ENCODE results near the gene KREMEN2. TPM values are rescaled to one million over a fixed set of nuclear protein-coding genes. Genes with fewer than 3 reads are reported as not detected.

Gene KREMEN2
- total and polyA plus RNA-seq, 7 experiments from 2014 or later: not detected

GRCh38 chr16:2970563-2970962, 6.5 kb downstream of the KREMEN2 start:
- ChIA-PET POLR2A (interaction anchor here (1.1 kb wide), 1 partner anchor 25 kb away, joined by 3 read pairs; no protein-coding TSS in a partner anchor), CTCF (no interaction called here)
- intact Hi-C loops (cut with micrococcal nuclease): loop anchor here in 1 of 2 donors (1.0 to 2.0 kb wide), 2 partner anchors 10 to 50 kb away; partner anchors contain the start of genes PKMYT1 and TNFRSF12A
- peaks cover 8 to 15% (median 10%) of the 10 kb centered on the region in 5 donors for H3K27me3 Mint-ChIP-seq
- H3K4me3 Mint-ChIP-seq: peak overlapping the region; percentile 32 to 78 (median 52)
- peak overlapping the region in 2 of 9 donors; percentile 42 to 62 for H3K27ac Mint-ChIP-seq
- H3K9me3 ChIP-seq (ENCODE audit: control insufficient read depth in 2 of 3, low read length in 3 of 3): no peaks in the 10 kb centered on the region
- H3K9me3 Mint-ChIP-seq: peaks cover 0 to 3% (median 0%) of the 10 kb centered on the region in 11 donors
- no peak for ATAC-seq
- H3K4me3 ChIP-seq (ENCODE audit: low read length): no peak overlapping the region
- no peak overlapping the region for H3K27ac ChIP-seq (ENCODE audit: low read depth, low read length)
- H3K4me1 Mint-ChIP-seq: peaks cover 7 to 24% (median 14%) of the 10 kb centered on the region in 7 donors
- peaks cover 0 to 1% (median 0%) of the 10 kb centered on the region in 5 donors for H3K36me3 Mint-ChIP-seq
- no peak for DNase-seq
- peaks cover 10 to 15% of the 10 kb centered on the region in 2 donors for H3K4me1 ChIP-seq (ENCODE audit: control insufficient read depth in 2 of 2, insufficient read depth in 2 of 2, low read length in 2 of 2)
- H3K36me3 ChIP-seq (ENCODE audit: control insufficient read depth in 2 of 3, insufficient read depth in 3 of 3, low read length in 3 of 3): no peaks in the 10 kb centered on the region
- H3K27me3 ChIP-seq (ENCODE audit: control insufficient read depth in 2 of 2, insufficient read depth in 2 of 2, low read length in 2 of 2): peaks cover 0 to 21% of the 10 kb centered on the region in 2 donors

- Mint-ChIP-seq H3K27ac (no peak overlapping the region), H3K9me3 (peaks cover 0 to 3% (median 0%) of the 10 kb centered on the region in 11 donors), H3K4me1 (peaks cover 5 to 22% (median 11%) of the 10 kb centered on the region in 7 donors), H3K27me3 (peaks cover 8 to 15% (median 10%) of the 10 kb centered on the region in 5 donors), H3K4me3 (peak overlapping the region in 9 of 10 donors; percentile 32 to 78 (median 55)), H3K36me3 (peaks cover 0 to 1% (median 0%) of the 10 kb centered on the region in 5 donors)
- intact Hi-C loops (cut with micrococcal nuclease): loop anchor here in 1 of 2 donors (2.0 kb wide), 1 partner anchor 49 kb away; the partner anchor contains the start of gene TNFRSF12A
- Histone ChIP-seq H3K27ac (ENCODE audit: low read depth, low read length) (no peak overlapping the region), H3K36me3 (ENCODE audit: control insufficient read depth in 2 of 3, insufficient read depth in 3 of 3, low read length in 3 of 3) (no peaks in the 10 kb centered on the region), H3K27me3 (ENCODE audit: control insufficient read depth in 2 of 2, insufficient read depth in 2 of 2, low read length in 2 of 2) (peaks cover 0 to 15% of the 10 kb centered on the region in 2 donors), H3K4me3 (ENCODE audit: low read length) (no peak overlapping the region), H3K9me3 (ENCODE audit: control insufficient read depth in 2 of 3, low read length in 3 of 3) (no peaks in the 10 kb centered on the region), H3K4me1 (ENCODE audit: control insufficient read depth in 2 of 2, insufficient read depth in 2 of 2, low read length in 2 of 2) (peaks cover 6 to 7% of the 10 kb centered on the region in 2 donors)
- DNase-seq (no peak), ATAC-seq (no peak)
- ChIA-PET POLR2A (no interaction called here), CTCF (no interaction called here)
Measured at GRCh38 chr16:2971134-2971984, 7.3 kb downstream of the KREMEN2 start.

DNA sequence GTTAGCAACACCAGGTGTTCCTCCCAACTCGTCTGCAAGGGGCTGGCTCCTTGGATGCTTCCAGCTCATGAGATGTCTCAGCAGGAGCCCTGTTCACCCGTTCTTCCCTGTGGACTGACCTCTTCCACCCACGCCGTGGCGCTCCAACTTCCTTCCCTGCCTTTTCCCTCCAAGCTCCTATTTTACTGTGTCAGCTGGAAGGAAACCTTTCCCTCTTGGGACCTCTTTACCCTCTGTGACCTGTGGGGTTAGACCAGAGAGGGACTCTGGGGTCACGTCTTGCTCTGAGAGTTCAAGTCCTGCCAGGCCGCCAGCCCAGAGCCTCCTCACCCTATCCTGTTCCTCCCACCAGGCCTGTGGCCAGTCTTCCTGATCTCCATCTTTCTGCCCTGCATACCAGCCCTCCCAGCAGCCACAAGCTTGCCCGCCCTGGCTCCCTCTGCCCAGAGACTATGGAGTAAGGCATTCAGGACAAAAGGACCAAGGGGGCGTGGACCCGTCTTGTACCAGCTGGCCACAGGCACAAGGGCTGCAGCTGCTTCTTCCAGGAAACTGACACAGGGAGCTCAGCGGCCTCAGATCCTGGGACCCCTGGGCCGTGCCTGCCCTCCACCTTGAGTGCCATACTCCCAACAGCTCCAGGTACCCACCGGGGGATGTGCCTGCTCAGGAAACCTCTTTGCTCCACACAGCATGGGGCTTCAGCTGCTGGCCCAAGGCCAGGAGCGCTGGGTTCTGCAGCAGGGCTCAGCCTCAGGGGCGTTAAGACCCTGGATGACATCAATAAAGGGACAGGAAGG, 8.1 kb downstream of the KREMEN2 start:
- H3K36me3 Mint-ChIP-seq: peaks cover 0 to 4% (median 0%) of the 10 kb centered on the region in 5 donors
- peaks cover 8 to 15% (median 9%) of the 10 kb centered on the region in 5 donors for H3K27me3 Mint-ChIP-seq
- ChIA-PET CTCF (interaction anchor here (0.9 to 1.2 kb wide), 2 partner anchors 11 to 12 kb away, joined by 3 to 4 read pairs; no protein-coding TSS in a partner anchor), POLR2A (interaction anchor here (1.0 kb wide), 1 partner anchor 9 kb away, joined by 3 read pairs; no protein-coding TSS in a partner anchor)
- ATAC-seq (no peak), DNase-seq (no peak)
- H3K4me3 Mint-ChIP-seq: peak overlapping the region in 3 of 10 donors; percentile 32 to 68 (median 53)
- Histone ChIP-seq H3K36me3 (ENCODE audit: control insufficient read depth in 2 of 3, insufficient read depth in 3 of 3, low read length in 3 of 3) (no peaks in the 10 kb centered on the region), H3K27me3 (ENCODE audit: control insufficient read depth in 2 of 2, insufficient read depth in 2 of 2, low read length in 2 of 2) (peaks cover 0 to 15% of the 10 kb centered on the region in 2 donors), H3K4me3 (ENCODE audit: low read length) (no peak overlapping the region), H3K4me1 (ENCODE audit: control insufficient read depth in 2 of 2, insufficient read depth in 2 of 2, low read length in 2 of 2) (peaks cover 6 to 7% of the 10 kb centered on the region in 2 donors), H3K27ac (ENCODE audit: low read depth, low read length) (no peak overlapping the region), H3K9me3 (ENCODE audit: control insufficient read depth in 2 of 3, low read length in 3 of 3) (no peaks in the 10 kb centered on the region)
- H3K4me1 Mint-ChIP-seq: peaks cover 5 to 22% (median 11%) of the 10 kb centered on the region in 7 donors
- H3K9me3 Mint-ChIP-seq: peaks cover 0 to 3% (median 0%) of the 10 kb centered on the region in 11 donors
- peak overlapping the region in 1 of 9 donors; percentile 42 for H3K27ac Mint-ChIP-seq
- intact Hi-C loops (cut with micrococcal nuclease): loop anchor here in 1 of 2 donors (2.0 kb wide), 1 partner anchor 49 kb away; the partner anchor contains the start of gene TNFRSF12A

GRCh38 chr16:2973093-2973492, 9.0 kb downstream of the KREMEN2 start:
- Mint-ChIP-seq H3K36me3 (peaks cover 0 to 4% (median 0%) of the 10 kb centered on the region in 5 donors), H3K27me3 (peaks cover 5 to 12% (median 6%) of the 10 kb centered on the region in 5 donors), H3K4me1 (peaks cover 5 to 26% (median 10%) of the 10 kb centered on the region in 7 donors), H3K4me3 (no peak overlapping the region), H3K27ac (no peak overlapping the region), H3K9me3 (peaks cover 0 to 3% (median 0%) of the 10 kb centered on the region in 11 donors)
- H3K9me3 ChIP-seq (ENCODE audit: control insufficient read depth in 2 of 3, low read length in 3 of 3): no peaks in the 10 kb centered on the region
- H3K27ac ChIP-seq (ENCODE audit: low read depth, low read length): no peak overlapping the region
- DNase-seq: no peak
- H3K4me3 ChIP-seq (ENCODE audit: low read length): no peak overlapping the region
- peaks cover 6 to 7% of the 10 kb centered on the region in 2 donors for H3K4me1 ChIP-seq (ENCODE audit: control insufficient read depth in 2 of 2, insufficient read depth in 2 of 2, low read length in 2 of 2)
- intact Hi-C loops (cut with micrococcal nuclease): no loop called here
- peaks cover 0 to 8% of the 10 kb centered on the region in 2 donors for H3K27me3 ChIP-seq (ENCODE audit: control insufficient read depth in 2 of 2, insufficient read depth in 2 of 2, low read length in 2 of 2)
- ChIA-PET POLR2A (interaction anchor here (1.0 kb wide), 1 partner anchor 8 kb away, joined by 3 read pairs; no protein-coding TSS in a partner anchor), CTCF (interaction anchor here (1.2 kb wide), 1 partner anchor 11 kb away, joined by 4 read pairs; no protein-coding TSS in a partner anchor)
- H3K36me3 ChIP-seq (ENCODE audit: control insufficient read depth in 2 of 3, insufficient read depth in 3 of 3, low read length in 3 of 3): no peaks in the 10 kb centered on the region
- no peak for ATAC-seq

GRCh38 chr16:2973605-2974318, 9.7 kb downstream of the KREMEN2 start:
- H3K4me1 ChIP-seq (ENCODE audit: control insufficient read depth in 2 of 2, insufficient read depth in 2 of 2, low read length in 2 of 2): peaks cover 2 to 6% of the 10 kb centered on the region in 2 donors
- no peaks in the 10 kb centered on the region for H3K9me3 ChIP-seq (ENCODE audit: control insufficient read depth in 2 of 3, low read length in 3 of 3)
- H3K27me3 ChIP-seq (ENCODE audit: control insufficient read depth in 2 of 2, insufficient read depth in 2 of 2, low read length in 2 of 2): peaks cover 0 to 1% of the 10 kb centered on the region in 2 donors
- Mint-ChIP-seq H3K9me3 (peaks cover 0 to 1% (median 0%) of the 10 kb centered on the region in 11 donors), H3K27me3 (peaks cover 0 to 6% (median 0%) of the 10 kb centered on the region in 5 donors), H3K27ac (no peak overlapping the region), H3K4me1 (peaks cover 0 to 22% (median 4%) of the 10 kb centered on the region in 7 donors), H3K36me3 (peaks cover 0 to 2% (median 0%) of the 10 kb centered on the region in 5 donors), H3K4me3 (no peak overlapping the region)
- no peaks in the 10 kb centered on the region for H3K36me3 ChIP-seq (ENCODE audit: control insufficient read depth in 2 of 3, insufficient read depth in 3 of 3, low read length in 3 of 3)
- H3K4me3 ChIP-seq (ENCODE audit: low read length): no peak overlapping the region
- no peak overlapping the region for H3K27ac ChIP-seq (ENCODE audit: low read depth, low read length)
- intact Hi-C loops (cut with micrococcal nuclease): no loop called here
- DNase-seq (no peak), ATAC-seq (no peak)
- ChIA-PET CTCF (interaction anchor here (0.6 kb wide), 1 partner anchor 122 kb away, joined by 4 read pairs; no protein-coding TSS in a partner anchor), POLR2A (no interaction called here)
